Peyer's patch (tissue), 4 donors: Measurements from ENCODE around the gene PLIN1.

Experiments used
- CTCF ChIP-seq, 6 experiments: fragments of 450-650 bp in 4 of 6; fragments of 200-600 bp in 2 of 6; sonication (generic) in 1 of 6; IDR thresholded peaks; one replicate each; pipeline ENCODE4 v1.5.1; 2017 to 2019; ENCODE audit warnings: antibody characterized with exemption in 6 of 6, mild to moderate bottlenecking in 3 of 6, moderate library complexity in 1 of 6
- POLR2A ChIP-seq, 2 donors: fragments of 450-650 bp; IDR thresholded peaks; one replicate each; pipeline ENCODE4 v1.5.1; 2017; ENCODE audit warnings: antibody characterized with exemption in 2 of 2, mild to moderate bottlenecking in 2 of 2, moderate library complexity in 2 of 2

- TF ChIP-seq CTCF (IDR thresholded peaks at IDR 0.05) (no peak), POLR2A (IDR thresholded peaks at IDR 0.05) (no peak)
These were observed 27.0 kb downstream of the PLIN1 start for GRCh38 chr15:89652131-89652530.
